Ovary (tissue), 9 donors: ENCODE data around the gene THRAP3. TPM values are rescaled to one million over a fixed set of nuclear protein-coding genes. Genes with fewer than 3 reads are reported as not detected.
"Not testable (repeated sequence)": the region's sequence is repeated elsewhere in the genome, so short reads cannot be mapped to it uniquely, and the experiment has no call there.

ENCODE experiments used
- DNase-seq, 5 donors: peaks; one replicate each; pipeline ENCODE4 v3.0.0-alpha.2; 2019 to 2020
- H3K27ac ChIP-seq, 2 donors: fragments of 200-600 bp; one replicate each; pipeline versions ENCODE4 v1.5.1 to v1.8.0; 2019 to 2022
- H3K27me3 ChIP-seq: fragments of 200-600 bp; one replicate; pipeline ENCODE4 v1.8.0; 2022
- H3K36me3 ChIP-seq: fragments of 200-600 bp; sonication (generic); one replicate; pipeline ENCODE4 v1.5.1; 2019
- H3K4me1 ChIP-seq: one replicate; pipeline ENCODE4 v1.8.1; 2013; ENCODE audit warnings: mild to moderate bottlenecking, moderate library complexity; ENCODE audit not compliant: insufficient read depth
- H3K4me3 ChIP-seq: fragments of 200-600 bp; sonication (generic); one replicate; pipeline ENCODE4 v1.5.1; 2017
- H3K9me3 ChIP-seq, 2 donors: fragments of 200-600 bp in 1 of 2; sonication (generic) in 1 of 2; one replicate each; pipeline versions ENCODE4 v1.5.1 to v1.8.1; 2013 to 2019; ENCODE audit warnings: mild to moderate bottlenecking in 1 of 2, moderate library complexity in 1 of 2
- EP300 ChIP-seq: sonication (generic); formaldehyde crosslinking; IDR thresholded peaks from one replicate; pipeline ENCODE4 v1.6.1; 2017; ENCODE audit warnings: antibody characterized with exemption
- POLR2A ChIP-seq: fragments of 450-650 bp; IDR thresholded peaks from one replicate; pipeline ENCODE4 v1.6.1; 2017; ENCODE audit warnings: antibody characterized with exemption, mild to moderate bottlenecking, moderate library complexity
- WGBS, 3 donors: extraction: QIAGEN DNeasy Blood & Tissue Kit in 1 of 3; methylation state at CpG; one replicate each; pipeline versions ENCODE4 v1.1.5 to v1.1.7; 2013 to 2017; 5-methylcytosine and 5-hydroxymethylcytosine counted together
- intact Hi-C, 4 donors: fragments of 100-400 bp; cut with DNase I; formaldehyde crosslinking; loops; one replicate each; pipeline versions ENCODE4 v1.11.0 to v1.15.1; 2022 to 2023
- polyA plus RNA-seq, 2 donors: library from polyadenylated mRNA; stranded (reverse); fragments of 200-250 nt in 1 of 2; fragments of 350-450 nt in 1 of 2; fragmentation: Illumina TruSeq in 1 of 2; extraction: RNeasy Lipid Tissue Mini Kit (QIAGEN cat#74804) in 1 of 2; gene quantifications; one replicate each; pipeline ENCODE4 v1.2.3, GENCODE V29; 2013 to 2014
- total RNA-seq, 7 donors: library from RNA; depleted of rRNA in 2 of 7; stranded (reverse); fragments of >200 nt in 2 of 7; fragmentation: NEBNext Ultra II Directional in 3 of 7; extraction: Animal tissue kit (Norgen Biotek cat#: 25700) in 3 of 7; gene quantifications; one replicate each; pipeline versions ENCODE4 v1.1.0 to v1.2.4, GENCODE V29; 2016 to 2023
- TF ChIP-seq, protein P1 (sequence below), 3 donors: fragments of 450-650 bp in 2 of 3; fragments of 200-600 bp in 1 of 3; IDR thresholded peaks; one replicate each; pipeline versions ENCODE4 v1.5.1 to v1.8.0; 2016 to 2022; ENCODE audit warnings: antibody characterized with exemption in 3 of 3, mild to moderate bottlenecking in 1 of 3
- donor health status: DM: no; HTN: no; CAD: no; lungs with moderate emphysema.
- donor health status: DM: no; HTN: no; CAD: no.
- donor health status: Bipolar disorder and iron deficiency.
- donor health status: DM: yes; HTN: yes; CAD: no.
- donor health status: DM: no; HTN: no; CAD: no.
- donor health status: DM: yes; HTN: yes; CAD: no.

Gene THRAP3
- total and polyA plus RNA-seq, 9 donors, result 40.2 to 109 (median 92.6) TPM

DNA sequence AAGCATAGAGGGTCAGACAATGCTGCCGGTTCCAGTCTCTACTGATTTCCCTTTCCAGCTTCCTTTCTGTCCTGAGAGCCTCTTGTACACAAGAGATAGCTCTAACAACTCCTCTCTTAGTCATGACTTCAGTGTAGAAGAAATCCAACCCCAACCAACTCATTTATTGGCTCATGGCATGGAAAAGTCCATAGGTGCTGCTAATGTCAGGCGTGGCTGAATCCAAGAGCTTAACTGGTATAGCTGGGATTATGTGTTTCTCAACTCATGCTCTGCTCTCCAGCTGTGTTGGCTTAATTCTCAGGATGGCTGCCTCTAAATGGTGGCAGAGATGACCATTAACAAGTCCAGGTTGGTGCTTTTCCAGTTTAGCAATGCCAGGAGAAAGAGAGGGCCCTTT is 12.4 kb upstream of the THRAP3 start:
- intact Hi-C loops, result no loop called here
- no peak overlapping the region for H3K27ac ChIP-seq
- no peak for DNase-seq
- H3K36me3 ChIP-seq, result no peaks in the 10 kb centered on the region
- no peaks in the 10 kb centered on the region for H3K9me3 ChIP-seq
- TF ChIP-seq, protein P1, sequence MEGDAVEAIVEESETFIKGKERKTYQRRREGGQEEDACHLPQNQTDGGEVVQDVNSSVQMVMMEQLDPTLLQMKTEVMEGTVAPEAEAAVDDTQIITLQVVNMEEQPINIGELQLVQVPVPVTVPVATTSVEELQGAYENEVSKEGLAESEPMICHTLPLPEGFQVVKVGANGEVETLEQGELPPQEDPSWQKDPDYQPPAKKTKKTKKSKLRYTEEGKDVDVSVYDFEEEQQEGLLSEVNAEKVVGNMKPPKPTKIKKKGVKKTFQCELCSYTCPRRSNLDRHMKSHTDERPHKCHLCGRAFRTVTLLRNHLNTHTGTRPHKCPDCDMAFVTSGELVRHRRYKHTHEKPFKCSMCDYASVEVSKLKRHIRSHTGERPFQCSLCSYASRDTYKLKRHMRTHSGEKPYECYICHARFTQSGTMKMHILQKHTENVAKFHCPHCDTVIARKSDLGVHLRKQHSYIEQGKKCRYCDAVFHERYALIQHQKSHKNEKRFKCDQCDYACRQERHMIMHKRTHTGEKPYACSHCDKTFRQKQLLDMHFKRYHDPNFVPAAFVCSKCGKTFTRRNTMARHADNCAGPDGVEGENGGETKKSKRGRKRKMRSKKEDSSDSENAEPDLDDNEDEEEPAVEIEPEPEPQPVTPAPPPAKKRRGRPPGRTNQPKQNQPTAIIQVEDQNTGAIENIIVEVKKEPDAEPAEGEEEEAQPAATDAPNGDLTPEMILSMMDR (IDR thresholded peaks at IDR 0.05), result no peak
- TF ChIP-seq EP300 (no peak), POLR2A (no peak)
- H3K4me1 ChIP-seq, result peaks cover 5% of the 10 kb centered on the region
- H3K27me3 ChIP-seq, result no peaks in the 10 kb centered on the region
- H3K4me3 ChIP-seq, result no peak overlapping the region
- WGBS, 3 donors, result 68 to 80% (median 75%) methylated on average over 2 of the region's 2 CpGs

DNA sequence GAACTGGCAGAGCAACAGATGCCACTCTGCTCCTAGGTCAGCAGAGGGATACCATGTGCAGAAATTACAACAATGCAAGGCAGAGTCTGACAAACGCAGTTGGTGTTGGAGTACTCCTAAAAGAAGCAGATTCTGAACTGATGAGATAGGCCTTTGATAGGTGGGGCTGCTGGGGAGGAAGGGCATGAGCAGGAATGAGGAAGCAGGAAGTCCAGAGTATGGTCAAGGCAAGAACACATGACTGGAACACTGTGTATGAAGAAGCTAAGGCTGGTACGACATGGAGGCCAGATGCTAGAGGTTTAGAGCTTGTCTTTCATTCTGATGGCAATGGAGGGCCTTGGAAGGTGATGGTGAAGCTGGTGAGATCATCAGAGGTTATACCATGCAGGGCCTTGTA is 11.5 kb upstream of the THRAP3 start:
- Histone ChIP-seq H3K27ac (no peak overlapping the region), H3K27me3 (no peaks in the 10 kb centered on the region), H3K36me3 (no peaks in the 10 kb centered on the region), H3K4me1 (no peaks in the 10 kb centered on the region), H3K4me3 (no peak overlapping the region), H3K9me3 (no peaks in the 10 kb centered on the region)
- WGBS, 3 donors, result 72 to 82% (median 80%) methylated on average over 2 of the region's 2 CpGs
- intact Hi-C loops, result no loop called here
- TF ChIP-seq, protein P1 (IDR thresholded peaks at IDR 0.05), result no peak
- TF ChIP-seq POLR2A (no peak), EP300 (no peak)
- no peak for DNase-seq

DNA sequence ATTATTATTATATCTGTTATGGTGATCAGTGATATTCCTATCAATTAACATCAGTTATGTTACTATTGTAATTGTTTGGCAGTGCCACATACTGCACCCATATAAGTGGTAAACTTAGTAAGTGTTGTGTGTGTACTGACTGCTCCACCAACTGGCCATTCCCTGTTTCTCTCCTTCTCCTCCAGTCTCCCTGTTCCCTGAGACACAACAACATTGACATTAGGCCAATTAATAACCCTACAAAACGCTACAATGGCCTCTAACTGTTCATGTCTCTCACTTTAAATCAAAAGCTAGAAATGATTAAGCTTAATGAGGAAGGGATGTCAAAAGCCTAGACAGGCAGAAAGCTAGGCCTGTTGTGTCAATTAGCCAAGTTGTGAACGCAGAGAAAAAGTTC is 6.6 kb upstream of the THRAP3 start:
- Histone ChIP-seq H3K4me1 (no peaks in the 10 kb centered on the region), H3K27ac (no peak overlapping the region), H3K4me3 (no peak overlapping the region), H3K36me3 (no peaks in the 10 kb centered on the region), H3K27me3 (no peaks in the 10 kb centered on the region), H3K9me3 (no peaks in the 10 kb centered on the region)
- no peak for DNase-seq
- intact Hi-C loops, result no loop called here
- WGBS, 3 donors, result 45 to 60% (median 48%) methylated on average over 2 of the region's 2 CpGs
- TF ChIP-seq POLR2A (no peak), EP300 (no peak)
- TF ChIP-seq, protein P1 (IDR thresholded peaks at IDR 0.05), result no peak

DNA sequence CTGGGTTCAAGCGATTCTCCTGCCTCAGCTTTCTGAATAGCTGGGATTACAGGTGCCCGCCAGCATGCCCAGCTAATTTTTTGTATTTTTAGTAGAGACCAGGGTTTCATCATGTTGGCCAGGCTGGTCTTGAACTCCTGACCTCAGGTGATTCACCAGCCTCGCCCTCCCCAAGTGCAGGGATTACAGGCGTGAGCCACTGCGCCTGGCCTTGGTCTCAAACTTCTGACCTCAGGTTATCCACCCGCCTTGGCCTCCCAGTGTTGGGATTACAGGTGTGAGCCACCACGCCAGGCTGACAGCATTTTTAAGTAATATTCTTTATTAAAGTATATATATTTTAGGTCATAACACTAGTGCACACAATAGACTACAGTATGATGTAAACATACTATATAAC is 2.3 kb upstream of the THRAP3 start:
- intact Hi-C loops, result loop anchor here in 2 of 4 donors (10.0 kb wide), 2 partner anchors 63 to 67 kb away; partner anchors contain the start of gene MAP7D1 (in 1 of the 2)
- not testable (repeated sequence) for H3K9me3 ChIP-seq, H3K4me3 ChIP-seq, H3K27ac ChIP-seq, DNase-seq, H3K27me3 ChIP-seq, H3K4me1 ChIP-seq, H3K36me3 ChIP-seq
- WGBS, 3 donors, result 92 to 96% (median 94%) methylated on average over 7 of the region's 7 CpGs

DNA sequence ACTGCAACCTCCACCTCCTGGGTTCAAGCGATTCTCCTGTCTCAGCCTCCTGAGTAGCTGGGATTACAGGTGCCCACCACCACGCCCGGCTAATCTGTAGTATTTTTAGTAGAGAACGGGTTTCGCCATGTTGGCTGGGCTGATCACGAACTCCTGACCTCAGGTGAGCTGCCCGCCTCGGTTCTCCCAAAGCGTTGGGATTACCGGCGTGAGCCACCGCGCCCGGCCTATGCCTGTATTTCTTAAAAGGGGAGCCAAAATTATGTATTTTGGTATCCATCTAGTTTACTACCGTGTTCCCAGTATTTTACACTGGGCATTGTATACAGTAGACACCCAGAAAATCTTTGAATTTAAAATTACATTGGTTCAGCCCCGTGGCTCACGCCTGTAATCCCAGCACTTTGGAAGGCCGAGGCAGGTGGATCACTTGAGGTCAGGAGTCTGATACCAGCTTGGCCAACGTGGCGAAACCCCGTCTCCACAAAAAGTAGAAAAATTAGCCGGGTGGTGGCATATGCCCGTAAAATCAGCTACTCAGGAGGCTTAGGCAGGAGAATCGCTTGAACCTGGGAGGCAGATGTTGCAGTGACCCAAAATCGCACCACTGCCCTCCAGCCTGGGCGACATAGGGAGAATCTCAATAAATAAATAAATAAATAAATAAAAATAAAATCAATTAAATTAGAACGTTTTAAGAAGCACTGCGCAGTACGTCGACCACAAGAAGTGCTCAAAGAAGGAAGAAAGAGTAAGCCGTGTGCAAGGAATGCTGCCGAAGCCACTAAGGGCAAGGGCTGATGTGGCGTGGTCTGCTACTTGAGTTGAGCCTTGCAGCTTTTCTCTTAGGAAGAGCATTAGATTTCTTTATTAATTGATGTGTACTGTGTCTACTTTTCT is 1.5 kb upstream of the THRAP3 start:
- DNase-seq, result peak in 3 of 5 donors; percentile 33 to 46 (median 42)

More for the DNA sequence above, 1.5 kb upstream of the THRAP3 start:
- Histone ChIP-seq H3K27me3 (no peaks in the 10 kb centered on the region), H3K27ac (peak overlapping the region; percentile 9 to 93), H3K36me3 (no peaks in the 10 kb centered on the region), H3K4me3 (peak overlapping the region; percentile 63), H3K4me1 (peaks cover 3% of the 10 kb centered on the region), H3K9me3 (no peaks in the 10 kb centered on the region)
- TF ChIP-seq EP300, result no peak
- TF ChIP-seq POLR2A, result no peak
- TF ChIP-seq, protein P1 (IDR thresholded peaks at IDR 0.05), result no peak
- WGBS, 3 donors, result 80 to 83% (median 81%) methylated on average over 33 of the region's 33 CpGs
- intact Hi-C loops, result loop anchor here in 2 of 4 donors (10.0 kb wide), 2 partner anchors 62 to 68 kb away; partner anchors contain the start of gene MAP7D1 (in 1 of the 2)
